GM08714 (cell line): Measurements from ENCODE around the gene LRRC4C.

Experiments used
- H3K4me3 ChIP-seq: fragments of 200-500 bp; sonication (Bioruptor generic); 2 replicates; pipeline ENCODE4 v1.5.1; 2014; ENCODE audit warnings: mild to moderate bottlenecking, low read length, inconsistent platforms
- ZNF274 ChIP-seq: IDR thresholded peaks from 2 replicates; pipeline ENCODE4 v1.6.1; 2012; ENCODE audit warnings: mild to moderate bottlenecking, low read depth, low read length

The LRRC4C gene

GRCh38 chr11:40100781-40101180, 1358.7 kb downstream of the LRRC4C start:
- TF ChIP-seq ZNF274 = no peak

GRCh38 chr11:40100162-40100553, 1359.3 kb downstream of the LRRC4C start:
- TF ChIP-seq ZNF274 = no peak
- H3K4me3 ChIP-seq = no peak overlapping the region

More at GRCh38 chr11:40100781-40101180, 1358.7 kb downstream of the LRRC4C start:
- H3K4me3 ChIP-seq = no peak overlapping the region

- no peak overlapping the region for H3K4me3 ChIP-seq
- no peak for TF ChIP-seq ZNF274
Measured at GRCh38 chr11:40099426-40100161, 1359.9 kb downstream of the LRRC4C start.

GRCh38 chr11:40095446-40095845, 1364.0 kb downstream of the LRRC4C start:
- no peak overlapping the region for H3K4me3 ChIP-seq
- TF ChIP-seq ZNF274 = no peak

GRCh38 chr11:40094954-40095353, 1364.5 kb downstream of the LRRC4C start:
- no peak for TF ChIP-seq ZNF274
- no peak overlapping the region for H3K4me3 ChIP-seq

DNA sequence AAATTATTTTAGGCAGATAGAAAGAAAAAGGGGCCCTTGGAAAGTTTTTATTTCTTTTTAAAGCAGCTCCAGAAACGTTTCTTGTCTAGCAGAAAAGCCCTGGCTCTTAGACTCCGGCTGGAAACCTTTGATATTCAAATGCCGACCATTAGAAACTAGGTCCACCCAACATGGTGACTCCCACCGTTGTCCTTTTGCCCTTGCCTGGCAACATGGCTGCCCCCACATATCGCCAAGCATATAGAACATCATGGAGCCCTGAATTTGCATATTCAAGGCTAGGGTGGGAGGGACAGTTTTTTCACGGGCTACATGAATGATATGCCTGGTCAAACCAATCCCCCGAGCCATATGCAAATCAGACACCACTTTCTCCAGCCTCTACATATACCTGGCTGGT, 1379.0 kb downstream of the LRRC4C start:
- TF ChIP-seq ZNF274 = no peak

More for the DNA sequence above, 1379.0 kb downstream of the LRRC4C start:
- no peak overlapping the region for H3K4me3 ChIP-seq
